PC-3 (cell line): ENCODE data around the gene DET1. TPM values are rescaled to one million over a fixed set of nuclear protein-coding genes. Genes with fewer than 3 reads are reported as not detected.

Source experiments
- ATAC-seq: fragments of 200-7000 bp; cut with Tn5 transposase; 2 replicates; pipeline ENCODE4 v1.9.1; 2020; ENCODE audit warnings: mild to moderate bottlenecking, moderate library complexity
- BruUV-seq: library from RNA; stranded (reverse); fragments of 400-500 nt; replicated peaks from 2 replicates; lab custom pipeline; 2021; lab: Mats Ljungman, UMichigan
- CTCF ChIA-PET: fragments of 300-600 bp; sonication (Branson Sonifier 250); formaldehyde crosslinking; loops from one replicate; lab custom pipeline; 2022; ENCODE audit warnings: antibody characterized with exemption; lab: Charles Lee
- POLR2A ChIA-PET: fragments of 300-600 bp; sonication (Branson Sonifier 250); formaldehyde crosslinking; loops from one replicate; lab custom pipeline; 2022; ENCODE audit warnings: antibody characterized with exemption; ENCODE audit not compliant: unreplicated experiment; lab: Charles Lee
- DNase-seq: peaks from one replicate; pipeline ENCODE4 v3.0.0-alpha.2; 2015
- H2AFZ ChIP-seq: fragments of 300-600 bp; sonication (generic); 2 replicates; pipeline ENCODE4 v1.6.0; 2016; ENCODE audit warnings: antibody characterized with exemption, low read length
- H3F3A ChIP-seq: fragments of 300-600 bp; sonication (generic); one replicate; pipeline ENCODE4 v1.6.0; 2017; ENCODE audit warnings: antibody characterized with exemption, low read length, control low read depth, mild to moderate bottlenecking; ENCODE audit not compliant: unreplicated experiment
- H3K27ac ChIP-seq: fragments of 300-600 bp; sonication (generic); 2 replicates; pipeline ENCODE4 v1.5.1; 2016; ENCODE audit warnings: mild to moderate bottlenecking, low read length
- H3K27me3 ChIP-seq: fragments of 300-600 bp; sonication (generic); 2 replicates; pipeline ENCODE4 v1.6.1; 2016; ENCODE audit warnings: low read length, mixed read lengths
- H3K36me3 ChIP-seq: fragments of 300-600 bp; sonication (generic); 2 replicates; pipeline ENCODE4 v1.6.1; 2016; ENCODE audit warnings: low read depth, mixed run types, low read length, mixed read lengths
- H3K4me1 ChIP-seq: fragments of 300-600 bp; sonication (generic); 2 replicates; pipeline ENCODE4 v1.5.1; 2016; ENCODE audit warnings: low read length; ENCODE audit not compliant: insufficient read depth
- H3K4me2 ChIP-seq: fragments of 300-600 bp; sonication (generic); 2 replicates; pipeline ENCODE4 v1.6.0; 2016; ENCODE audit warnings: low read length
- H3K4me3 ChIP-seq: fragments of 300-600 bp; sonication (generic); 2 replicates; pipeline ENCODE4 v1.5.1; 2016; ENCODE audit warnings: mild to moderate bottlenecking, low read length, mixed read lengths
- H3K79me2 ChIP-seq: fragments of 300-600 bp; sonication (generic); 2 replicates; pipeline ENCODE4 v1.6.1; 2017; ENCODE audit warnings: low read length, mixed read lengths
- H3K9ac ChIP-seq: fragments of 300-600 bp; sonication (generic); 2 replicates; pipeline ENCODE4 v1.6.0; 2016; ENCODE audit warnings: mild to moderate bottlenecking, low read length
- H3K9me2 ChIP-seq: fragments of 300-600 bp; sonication (generic); replicated peaks from 2 replicates; pipeline ENCODE4 v1.6.1; 2016; ENCODE audit warnings: mixed run types, low read length, mixed read lengths
- H3K9me3 ChIP-seq: fragments of 300-600 bp; sonication (generic); 2 replicates; pipeline ENCODE4 v1.6.1; 2016; ENCODE audit warnings: low read length, mixed read lengths
- H4K20me1 ChIP-seq: fragments of 300-600 bp; sonication (generic); 2 replicates; pipeline ENCODE4 v1.6.1; 2016; ENCODE audit warnings: low read length, mixed read lengths
- EZH2 ChIP-seq: fragments of 300-600 bp; sonication (generic); IDR thresholded peaks from one replicate; pipeline ENCODE4 v1.6.1; 2017; ENCODE audit warnings: antibody characterized with exemption, mild to moderate bottlenecking, low read length; ENCODE audit not compliant: unreplicated experiment
- EZH2phosphoT487 ChIP-seq: fragments of 300-600 bp; sonication (generic); IDR thresholded peaks from 2 replicates; pipeline ENCODE4 v1.6.1; 2018; ENCODE audit warnings: mild to moderate bottlenecking, antibody characterized with exemption, low read length, borderline replicate concordance
- intact Hi-C: fragments of 100-400 bp; cut with micrococcal nuclease; formaldehyde crosslinking; loops from 2 replicates; pipeline ENCODE4 v1.9.0; 2023
- total RNA-seq: library from RNA; depleted of rRNA; stranded (reverse); fragments of >200 nt; gene quantifications from 2 replicates; pipeline ENCODE4 v1.2.3, GENCODE V29; 2014
- TF ChIP-seq, protein P1 (sequence below): fragments of 300-600 bp; sonication (generic); conservative IDR thresholded peaks from 2 replicates; pipeline ENCODE4 v1.5.1; 2017; ENCODE audit warnings: antibody characterized with exemption, low read depth, mild to moderate bottlenecking, low read length

The DET1 gene
- total RNA-seq, 1 experiment from 2014 or later, result 1.6 TPM

DNA sequence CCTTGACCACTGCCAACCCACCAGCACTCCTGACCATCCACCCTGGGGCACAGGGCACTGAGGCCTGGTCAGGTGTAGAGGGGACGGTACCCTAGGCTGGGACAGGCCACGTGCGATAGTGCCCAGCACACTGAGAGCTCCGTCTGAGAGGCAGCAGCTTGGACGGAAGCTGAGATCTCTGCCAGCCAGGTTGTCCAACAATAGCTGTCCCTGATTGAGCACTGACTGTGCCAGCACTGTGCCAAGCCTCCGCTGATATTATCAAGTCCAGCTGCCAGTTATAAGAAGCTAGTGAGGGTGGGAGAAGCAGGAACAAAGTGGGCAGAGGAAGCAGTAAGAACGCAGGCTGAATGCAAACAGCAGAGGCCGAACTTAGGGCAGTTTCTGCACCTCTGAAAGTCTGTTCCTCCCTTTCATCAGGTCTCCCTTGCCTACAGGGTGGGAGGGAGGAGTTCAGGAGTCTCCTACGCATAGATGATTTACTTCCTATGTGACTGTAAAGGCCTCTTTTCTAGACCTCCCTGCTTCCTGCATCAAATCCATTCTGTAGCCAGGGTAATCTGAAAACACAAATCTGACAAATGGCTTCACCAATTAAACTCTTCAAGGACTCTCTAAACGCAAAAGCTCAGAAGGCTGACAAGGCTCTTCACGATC lies 49.2 kb downstream of the DET1 start:
- BruUV-seq, result no TSS peak
- ATAC-seq, result no peak
- TF ChIP-seq EZH2 (no peak), EZH2phosphoT487 (no peak)
- TF ChIP-seq, protein P1, sequence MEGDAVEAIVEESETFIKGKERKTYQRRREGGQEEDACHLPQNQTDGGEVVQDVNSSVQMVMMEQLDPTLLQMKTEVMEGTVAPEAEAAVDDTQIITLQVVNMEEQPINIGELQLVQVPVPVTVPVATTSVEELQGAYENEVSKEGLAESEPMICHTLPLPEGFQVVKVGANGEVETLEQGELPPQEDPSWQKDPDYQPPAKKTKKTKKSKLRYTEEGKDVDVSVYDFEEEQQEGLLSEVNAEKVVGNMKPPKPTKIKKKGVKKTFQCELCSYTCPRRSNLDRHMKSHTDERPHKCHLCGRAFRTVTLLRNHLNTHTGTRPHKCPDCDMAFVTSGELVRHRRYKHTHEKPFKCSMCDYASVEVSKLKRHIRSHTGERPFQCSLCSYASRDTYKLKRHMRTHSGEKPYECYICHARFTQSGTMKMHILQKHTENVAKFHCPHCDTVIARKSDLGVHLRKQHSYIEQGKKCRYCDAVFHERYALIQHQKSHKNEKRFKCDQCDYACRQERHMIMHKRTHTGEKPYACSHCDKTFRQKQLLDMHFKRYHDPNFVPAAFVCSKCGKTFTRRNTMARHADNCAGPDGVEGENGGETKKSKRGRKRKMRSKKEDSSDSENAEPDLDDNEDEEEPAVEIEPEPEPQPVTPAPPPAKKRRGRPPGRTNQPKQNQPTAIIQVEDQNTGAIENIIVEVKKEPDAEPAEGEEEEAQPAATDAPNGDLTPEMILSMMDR, result no peak
- Histone ChIP-seq H3K4me1 (no peaks in the 10 kb centered on the region), H3K4me2 (no peak overlapping the region), H3K9me2 (no peaks in the 10 kb centered on the region), H3K27ac (no peak overlapping the region), H3K79me2 (no peaks in the 10 kb centered on the region), H3K36me3 (no peaks in the 10 kb centered on the region), H3K27me3 (no peaks in the 10 kb centered on the region), H3K4me3 (no peak overlapping the region), H3K9ac (no peak overlapping the region), H2AFZ (no peak overlapping the region), H3K9me3 (no peaks in the 10 kb centered on the region), H4K20me1 (no peaks in the 10 kb centered on the region), H3F3A (no peaks in the 10 kb centered on the region)
- POLR2A ChIA-PET, result no interaction called here
- no peak for DNase-seq
- CTCF ChIA-PET, result no interaction called here
- intact Hi-C loops, result no loop called here

DNA sequence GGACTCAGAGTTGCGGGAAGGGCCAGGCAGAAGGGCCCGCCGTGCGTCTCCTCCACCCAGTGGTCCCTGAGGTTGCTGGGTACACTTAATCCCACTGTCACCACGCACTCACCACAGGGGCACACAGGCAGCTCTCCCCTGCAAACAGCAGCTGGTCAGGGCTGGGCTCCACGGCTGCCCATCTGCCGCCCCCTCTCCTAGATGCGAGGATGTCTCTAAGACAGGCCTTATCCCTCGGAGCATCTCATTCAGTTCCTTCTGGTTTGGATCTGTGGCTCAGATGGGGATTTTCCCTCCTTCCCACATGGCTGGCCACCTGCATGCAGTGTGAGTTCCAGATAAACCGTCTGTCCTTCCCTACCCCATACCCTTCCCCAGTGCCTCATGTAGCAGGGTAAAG lies 52.6 kb downstream of the DET1 start:
- Histone ChIP-seq H2AFZ (no peak overlapping the region), H3K9ac (no peak overlapping the region), H3K4me3 (no peak overlapping the region), H3K9me3 (no peaks in the 10 kb centered on the region), H3K27me3 (no peaks in the 10 kb centered on the region), H3F3A (no peaks in the 10 kb centered on the region), H3K9me2 (no peaks in the 10 kb centered on the region), H3K27ac (no peak overlapping the region), H4K20me1 (no peaks in the 10 kb centered on the region), H3K36me3 (no peaks in the 10 kb centered on the region), H3K4me1 (no peaks in the 10 kb centered on the region), H3K4me2 (no peak overlapping the region), H3K79me2 (no peaks in the 10 kb centered on the region)
- no peak for ATAC-seq
- CTCF ChIA-PET, result no interaction called here
- POLR2A ChIA-PET, result no interaction called here
- DNase-seq, result no peak
- no peak for TF ChIP-seq EZH2phosphoT487
- TF ChIP-seq EZH2, result no peak
- TF ChIP-seq, protein P1, result no peak
- BruUV-seq, result no TSS peak
- intact Hi-C loops, result no loop called here

DNA sequence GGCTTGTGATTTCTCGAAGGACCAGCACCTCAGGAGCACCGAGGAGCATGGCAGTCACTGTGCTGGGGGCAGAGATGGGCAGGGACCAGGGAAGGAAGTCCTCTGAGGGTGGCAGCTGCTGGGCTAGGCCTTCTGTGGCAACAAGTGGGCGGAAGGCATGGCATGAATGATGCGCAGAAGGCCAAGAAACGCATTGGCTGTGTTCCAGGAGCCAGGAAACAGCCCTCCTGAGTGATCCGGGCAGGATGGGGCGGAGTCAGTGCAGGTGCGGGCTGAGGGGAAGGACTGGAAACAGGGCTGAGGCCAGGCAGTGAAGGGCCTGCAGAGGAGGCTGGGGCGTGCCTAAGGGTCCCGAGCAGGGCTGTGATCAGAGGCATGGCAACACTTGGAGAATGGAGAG lies 55.3 kb downstream of the DET1 start:
- H3K4me2 ChIP-seq, result no peak overlapping the region
- BruUV-seq, result no TSS peak
- no peaks in the 10 kb centered on the region for H3K9me2 ChIP-seq
- H2AFZ ChIP-seq, result no peak overlapping the region
- POLR2A ChIA-PET, result no interaction called here
- H3K27me3 ChIP-seq, result no peaks in the 10 kb centered on the region
- TF ChIP-seq, protein P1, result no peak
- no peak for TF ChIP-seq EZH2
- no peak for TF ChIP-seq EZH2phosphoT487
- no peaks in the 10 kb centered on the region for H3F3A ChIP-seq
- ATAC-seq, result no peak
- H3K4me3 ChIP-seq, result no peak overlapping the region
- CTCF ChIA-PET, result no interaction called here
- H4K20me1 ChIP-seq, result no peaks in the 10 kb centered on the region
- H3K9me3 ChIP-seq, result no peaks in the 10 kb centered on the region
- intact Hi-C loops, result no loop called here
- H3K36me3 ChIP-seq, result no peaks in the 10 kb centered on the region
- H3K9ac ChIP-seq, result no peak overlapping the region
- no peak overlapping the region for H3K27ac ChIP-seq
- peaks cover 8% of the 10 kb centered on the region for H3K4me1 ChIP-seq
- DNase-seq, result no peak
- H3K79me2 ChIP-seq, result no peaks in the 10 kb centered on the region
